Measurements from ENCODE around the gene ATP1A4.

GRCh38 chr1:160117709-160118183 is 33.7 kb upstream of the ATP1A4 start:
- peak in 1 of 3 donors; percentile 51 for TF ChIP-seq POLR2AphosphoS5 (IDR thresholded peaks at IDR 0.05)
- no peak for TF ChIP-seq POLR2A (IDR thresholded peaks at IDR 0.05)

All from stomach (tissue), 4 donors.